Stimulated activated CD8-positive, alpha-beta memory T cell treated with anti-CD3 and anti-CD28 coated beads, Interleukin-12 subunit alpha, Interleukin-12 subunit beta, amount 100 ng/mL, for 24 hours (primary cell): ENCODE data around the gene MYOM1.

Experiments used
- DNase-seq: peaks from one replicate; pipeline ENCODE4 v3.0.0-alpha.2; 2020; ENCODE audit errors: extremely low read depth

MYOM1 gene

DNA sequence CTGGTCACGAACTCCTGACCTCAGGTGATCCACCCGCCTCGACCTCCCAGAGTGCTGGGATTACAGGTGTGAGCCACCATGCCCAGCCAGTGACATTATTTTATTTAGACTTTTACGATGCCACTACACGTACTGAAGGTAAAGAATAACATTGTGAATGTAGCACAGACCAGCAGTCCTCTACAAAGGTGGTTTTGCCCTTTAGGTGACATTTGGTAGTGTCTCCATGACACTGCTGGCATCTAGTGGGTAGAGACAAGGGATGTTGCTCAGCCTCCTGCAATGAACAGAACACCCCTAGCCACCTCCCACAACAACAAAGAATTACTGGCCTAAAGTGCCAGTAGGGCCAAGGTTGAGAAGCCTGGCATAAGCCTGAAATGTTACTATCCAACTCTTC, 69.5 kb downstream of the MYOM1 start:
- no peak for DNase-seq

DNA sequence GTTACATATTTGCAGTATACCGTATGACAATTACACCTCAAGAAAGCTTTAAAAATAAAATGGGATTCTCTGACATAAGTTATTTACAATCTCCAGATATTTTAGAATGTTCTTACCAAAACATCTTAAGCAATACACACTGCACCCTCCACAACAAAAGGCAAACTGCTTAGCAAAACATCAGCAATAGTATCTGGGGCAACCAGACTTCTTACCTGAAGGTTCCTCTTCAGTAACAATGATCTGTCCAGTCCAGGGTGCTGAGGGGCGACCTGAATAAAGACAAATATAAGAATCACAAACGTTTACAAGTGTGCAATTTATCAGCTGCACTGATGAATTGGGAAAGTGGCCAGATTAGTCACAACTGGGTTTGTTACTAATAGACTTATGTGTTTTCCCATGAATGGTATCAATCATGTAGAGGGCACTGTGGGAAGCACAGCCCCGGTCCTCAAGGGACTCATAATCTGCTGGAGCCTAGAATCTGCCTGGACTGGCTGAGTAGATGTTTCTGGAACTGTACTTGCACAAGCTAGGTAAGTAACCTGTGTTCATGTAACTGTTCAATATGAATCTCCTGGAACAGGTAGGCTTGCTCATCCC, 70.7 kb downstream of the MYOM1 start:
- DNase-seq = no peak

GRCh38 chr18:3147935-3148554, 71.7 kb downstream of the MYOM1 start:
- DNase-seq = no peak

GRCh38 chr18:3140986-3141639, 78.7 kb downstream of the MYOM1 start:
- DNase-seq = no peak

DNA sequence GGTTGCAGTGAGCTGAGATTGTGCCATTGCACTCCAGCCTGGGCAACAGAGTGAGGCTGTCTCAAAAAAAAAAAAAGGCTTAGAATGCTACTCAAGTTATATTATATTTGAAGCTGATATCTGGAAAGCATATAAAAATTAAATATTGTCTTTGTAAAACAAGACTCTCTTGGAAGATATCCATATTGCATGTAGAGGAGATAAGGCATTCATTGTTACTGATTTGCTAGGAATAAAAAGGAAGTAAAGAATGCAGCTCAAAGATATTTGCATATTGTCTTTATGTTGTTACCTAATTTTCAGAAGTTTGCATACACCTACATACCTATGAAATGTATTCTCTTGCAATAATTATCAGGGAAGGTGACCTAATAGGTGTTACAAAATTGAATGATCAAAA, 79.4 kb downstream of the MYOM1 start:
- no peak for DNase-seq

DNA sequence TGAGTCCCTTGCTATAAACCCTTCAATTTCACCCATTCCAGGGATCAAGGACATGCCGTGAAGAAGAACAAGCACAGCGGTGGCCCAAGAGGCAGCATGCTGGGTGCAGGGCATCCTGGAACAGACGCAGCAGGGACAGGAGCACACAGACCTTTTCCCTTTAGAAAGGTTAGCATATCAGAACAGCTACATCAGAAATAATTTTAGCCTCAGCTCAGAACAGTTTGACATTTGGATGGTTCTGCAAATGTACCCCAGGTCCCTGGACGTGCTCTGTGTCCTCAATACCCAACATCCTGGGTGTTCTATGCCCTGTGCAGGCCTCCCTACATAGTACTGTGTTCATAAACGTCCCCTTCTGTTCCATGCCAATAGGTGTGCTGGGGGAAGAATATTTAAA, 80.4 kb downstream of the MYOM1 start:
- DNase-seq = no peak

- no peak for DNase-seq
These were observed 81.3 kb downstream of the MYOM1 start for GRCh38 chr18:3138274-3138975.

DNA sequence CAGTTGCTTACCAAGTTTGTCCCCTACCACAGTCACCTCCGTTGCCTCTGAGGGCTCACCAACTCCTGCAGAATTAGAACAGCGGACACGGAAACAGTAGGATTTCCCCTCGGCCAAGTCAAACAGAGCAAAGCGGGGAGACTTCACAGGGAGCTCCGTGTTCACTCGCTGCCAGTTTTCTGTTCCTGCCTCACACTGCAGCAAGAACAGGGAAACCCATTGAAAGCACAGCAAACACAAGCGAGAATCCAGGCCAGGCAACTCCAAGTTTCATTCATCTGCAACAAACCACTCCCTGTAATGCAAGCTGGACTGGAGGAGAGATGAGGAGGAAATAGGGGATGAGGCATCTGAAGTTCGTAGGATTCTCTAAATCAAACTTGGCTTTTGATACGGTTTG, 84.2 kb downstream of the MYOM1 start:
- no peak for DNase-seq

DNA sequence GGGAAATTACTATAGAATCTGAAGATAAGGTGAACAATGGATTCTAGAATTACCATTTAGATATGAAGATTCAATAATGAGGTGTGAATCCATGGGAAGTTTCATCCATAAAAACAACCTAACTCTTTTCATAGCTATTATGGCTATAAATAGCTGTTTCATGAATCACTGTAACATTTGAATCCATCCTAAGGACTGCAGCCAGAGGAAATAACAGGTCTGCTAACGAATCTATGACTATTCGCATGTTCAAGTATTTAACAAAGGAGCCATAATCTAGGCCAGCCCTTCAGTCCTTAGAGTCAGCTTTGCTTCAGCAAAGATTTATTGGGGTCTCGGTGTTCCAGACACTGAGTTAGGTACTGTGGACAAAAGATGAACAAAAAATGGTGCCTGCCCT, 87.1 kb downstream of the MYOM1 start:
- no peak for DNase-seq

DNA sequence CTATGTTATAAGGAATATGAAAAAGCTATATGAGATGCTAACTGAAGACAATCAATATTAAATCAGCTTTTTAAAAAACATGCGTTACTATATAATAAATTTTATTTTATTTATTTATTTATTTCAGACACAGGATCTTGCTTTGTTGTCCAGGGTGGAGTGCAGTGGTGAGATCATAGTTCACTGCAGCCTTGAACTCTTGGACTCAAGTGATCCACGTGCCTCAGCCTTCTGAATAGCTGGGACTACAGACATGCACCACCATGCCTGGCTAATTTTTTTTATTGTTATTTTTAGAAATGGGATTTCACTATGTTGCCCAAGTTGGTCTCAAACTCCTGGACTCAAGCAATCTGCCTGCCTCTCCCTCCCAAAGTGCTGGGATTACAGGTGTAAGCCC, 89.4 kb downstream of the MYOM1 start:
- no peak for DNase-seq

DNA sequence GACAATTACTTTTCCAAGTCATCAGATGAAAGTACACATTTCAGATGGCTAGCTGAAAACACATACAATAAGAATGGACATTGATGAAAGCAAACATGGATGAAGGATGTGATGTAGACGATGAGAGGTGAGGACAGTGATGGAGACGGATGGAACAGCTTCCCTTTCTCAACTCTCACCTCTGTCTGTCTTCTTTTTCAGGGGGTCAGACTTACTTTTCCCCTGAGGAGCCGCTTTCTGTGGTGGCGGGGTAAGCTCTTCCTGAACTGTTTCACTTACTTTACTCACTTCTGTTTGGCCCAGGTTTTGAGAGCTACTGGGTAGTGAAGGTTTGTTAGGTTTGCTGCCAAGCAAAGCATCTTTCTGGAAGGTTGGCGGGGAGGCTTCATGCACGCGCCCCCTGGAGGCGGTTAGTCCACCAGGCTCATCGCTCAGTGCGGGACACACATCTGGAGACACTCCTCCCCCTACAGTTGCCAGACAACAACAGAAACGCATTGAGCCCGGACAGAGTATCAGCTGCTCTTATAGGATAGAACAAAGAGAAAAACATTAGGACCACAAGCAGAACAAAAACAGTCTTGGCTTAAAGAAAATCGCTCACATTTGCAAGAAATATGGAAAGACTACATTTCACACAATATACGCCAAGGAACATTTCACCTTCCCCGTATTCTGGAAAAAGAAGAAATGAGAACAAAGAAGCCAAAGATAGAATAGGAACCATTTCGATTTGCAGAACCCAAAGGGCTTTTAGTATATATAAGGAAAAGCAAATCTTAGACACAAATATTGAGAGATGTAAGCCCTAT, 90.5 kb downstream of the MYOM1 start:
- peak; percentile 64 for DNase-seq

DNA sequence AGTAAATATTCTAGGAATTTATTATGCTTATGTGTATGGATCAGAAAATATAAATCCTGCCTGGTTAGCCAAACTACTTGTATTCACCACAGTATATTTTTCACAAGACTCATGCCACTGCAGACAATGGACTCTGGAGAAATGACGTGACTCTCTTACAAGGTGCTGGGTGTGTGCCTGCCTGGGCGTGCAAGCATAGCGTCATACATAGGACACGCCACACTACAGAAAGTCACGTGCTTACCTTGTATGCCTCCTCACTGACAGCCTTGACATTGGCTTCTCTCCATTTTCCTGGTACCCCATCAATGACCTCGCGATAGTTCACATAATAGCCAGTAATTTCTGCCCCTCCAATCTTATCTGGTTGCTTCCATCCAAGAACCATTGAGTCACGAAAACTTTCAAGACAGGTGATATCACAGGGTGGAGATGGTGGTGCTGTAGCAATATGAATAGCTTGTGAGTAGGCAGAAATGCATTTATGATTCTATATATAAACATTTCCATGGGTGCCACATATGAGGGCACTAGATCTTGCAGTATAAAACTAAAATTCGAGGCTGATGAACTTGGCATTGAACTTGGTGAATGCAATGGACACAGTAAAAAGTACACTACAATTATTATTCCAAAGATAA, 93.2 kb downstream of the MYOM1 start:
- DNase-seq = no peak

DNA sequence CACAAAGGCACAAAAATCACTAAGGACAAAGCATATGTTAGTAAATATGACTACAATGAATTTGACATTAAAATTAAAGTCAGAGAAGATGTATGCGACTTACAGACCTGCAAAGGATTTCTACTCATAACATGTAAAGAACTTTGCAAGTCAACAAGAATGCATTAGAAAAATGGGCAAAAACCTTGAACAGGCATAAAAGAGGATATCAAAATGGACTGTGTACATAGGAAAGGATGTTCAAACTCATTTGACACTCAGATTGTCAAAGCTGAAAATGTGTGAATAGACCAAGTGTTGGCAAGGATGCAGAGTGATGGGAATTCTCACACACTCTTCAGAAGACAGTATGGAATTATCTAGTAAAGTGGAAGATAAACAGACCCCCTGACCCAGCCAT, 94.9 kb downstream of the MYOM1 start:
- no peak for DNase-seq

- no peak for DNase-seq
These were observed 96.9 kb downstream of the MYOM1 start for GRCh38 chr18:3122851-3123250.

GRCh38 chr18:3121259-3121658, 98.5 kb downstream of the MYOM1 start:
- DNase-seq = no peak

DNA sequence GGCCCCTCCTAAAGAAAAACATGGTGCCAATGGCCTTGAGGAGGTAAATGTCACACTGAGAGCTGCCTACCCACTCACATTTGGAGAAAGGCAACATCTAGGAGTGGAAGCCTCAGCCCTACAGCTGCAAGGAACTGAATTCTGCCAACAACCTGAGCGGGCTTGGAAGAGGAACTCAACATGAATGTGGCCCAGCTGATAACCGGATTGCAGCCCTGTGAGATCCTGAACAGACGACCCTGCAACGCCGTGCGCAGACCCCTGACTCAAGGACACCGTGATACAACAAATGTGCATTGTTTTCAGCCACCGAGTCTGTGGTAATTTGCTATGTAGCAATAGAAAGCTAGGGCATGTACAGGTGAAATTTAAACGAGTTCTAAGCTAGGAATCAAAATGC, 99.4 kb downstream of the MYOM1 start:
- no peak for DNase-seq

DNA sequence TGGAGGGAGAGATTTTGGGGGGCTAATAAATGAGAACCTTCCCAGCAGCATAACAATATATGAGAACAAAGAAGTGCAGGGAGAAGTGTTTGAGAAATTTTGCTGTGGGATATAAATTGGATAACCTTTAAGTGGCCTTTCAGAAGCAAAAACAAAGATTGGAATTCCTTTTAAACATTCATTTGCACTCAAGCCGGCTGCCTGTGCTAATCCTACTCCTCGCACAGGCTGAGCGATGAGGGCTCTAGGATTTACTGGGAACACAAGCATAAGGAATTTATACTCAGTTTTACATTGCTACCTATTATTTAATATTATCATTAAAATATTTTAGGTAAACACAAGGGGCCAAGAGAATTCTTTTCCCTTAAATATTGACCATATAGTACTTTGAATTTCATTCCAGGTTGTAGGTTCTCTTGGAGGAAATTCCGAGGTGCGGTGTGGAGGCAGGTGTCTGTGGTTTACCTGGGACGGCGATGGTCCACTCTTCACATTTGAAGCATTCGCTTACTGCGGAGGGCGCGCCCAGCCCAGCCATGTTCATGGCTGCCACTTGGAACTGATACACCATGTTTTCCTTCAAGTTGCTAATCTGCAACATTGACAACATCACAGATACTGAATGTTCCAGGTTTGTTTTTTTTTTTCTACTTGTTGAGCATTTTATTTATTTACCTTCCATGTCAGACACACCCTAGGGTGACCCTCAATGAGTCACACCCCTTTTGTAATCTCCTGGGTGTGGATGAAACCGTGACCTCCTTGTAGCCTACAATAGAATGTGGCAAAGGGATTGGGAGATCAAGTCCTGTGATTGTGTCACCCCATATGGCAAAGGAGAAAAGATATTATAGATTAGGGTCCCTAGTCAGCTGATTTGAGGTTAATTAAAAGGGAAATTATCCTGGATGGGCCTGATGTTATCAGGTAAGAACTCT, 100.1 kb downstream of the MYOM1 start:
- no peak for DNase-seq

GRCh38 chr18:3118195-3119010, 101.4 kb downstream of the MYOM1 start:
- DNase-seq = no peak

DNA sequence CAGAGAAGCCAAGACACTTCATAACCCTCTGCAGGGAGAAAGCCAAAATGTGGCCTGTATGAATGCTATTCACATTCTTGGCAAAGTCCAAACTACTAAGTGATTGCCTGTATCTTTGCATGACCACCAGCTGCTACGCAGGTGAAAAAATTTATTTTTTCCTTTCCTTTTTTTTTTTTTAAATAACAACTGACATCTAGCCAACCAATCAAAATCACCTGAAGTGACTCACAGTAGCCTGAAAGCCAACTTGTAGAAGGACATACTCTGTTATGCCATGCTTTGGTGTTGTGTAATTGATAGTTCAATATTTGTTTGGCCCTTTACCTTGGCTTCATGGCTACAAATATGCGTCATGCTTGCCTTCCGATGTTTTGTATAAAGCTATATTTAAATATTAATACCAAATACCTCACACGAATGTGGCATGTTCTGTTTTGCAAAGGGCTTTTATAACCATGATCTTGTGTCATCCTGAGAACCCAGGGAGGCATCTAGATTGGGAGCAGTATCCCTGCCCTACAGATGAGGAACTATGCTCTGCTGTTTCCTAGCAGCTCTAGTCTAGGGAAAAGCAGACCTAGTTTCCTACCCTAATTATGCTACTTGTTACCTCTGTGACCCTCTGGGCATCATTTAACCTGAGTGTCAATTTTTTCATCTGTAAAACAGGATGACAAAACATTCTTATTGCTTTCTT, 102.1 kb downstream of the MYOM1 start:
- DNase-seq = no peak
